Neural cell (in vitro differentiated cells): ENCODE results near the gene SLC17A7. TPM values are rescaled to one million over a fixed set of nuclear protein-coding genes. Genes with fewer than 3 reads are reported as not detected.

Source experiments
- H2AFZ ChIP-seq: fragments of 200-600, 300-800 bp; sonication (generic), shearing (Covaris generic); 2 replicates; pipeline ENCODE4 v1.6.0; 2014; ENCODE audit warnings: low read depth, mild to moderate bottlenecking, antibody characterized with exemption, low read length, moderate library complexity
- H3F3A ChIP-seq: fragments of 200-600 bp; shearing (Covaris generic); 2 replicates; pipeline ENCODE4 v1.6.1; 2016; ENCODE audit warnings: mild to moderate bottlenecking, moderate library complexity, mixed read lengths, antibody characterized with exemption, low read length; ENCODE audit not compliant: insufficient read depth, poor library complexity, severe bottlenecking
- H3K27ac ChIP-seq: fragments of 200-600, 300-800 bp; sonication (generic), shearing (Covaris generic); 2 replicates; pipeline ENCODE4 v1.5.1; 2014; ENCODE audit warnings: mild to moderate bottlenecking, low read length, moderate library complexity
- H3K27me3 ChIP-seq: fragments of 300-800, 200-600 bp; sonication (generic), shearing (Covaris generic); 2 replicates; pipeline ENCODE4 v1.6.0; 2014; ENCODE audit warnings: mild to moderate bottlenecking, low read depth, low read length, moderate library complexity; ENCODE audit not compliant: insufficient read depth
- H3K36me3 ChIP-seq: fragments of 300-800, 200-600 bp; sonication (generic), shearing (Covaris generic); 2 replicates; pipeline ENCODE4 v1.5.1; 2014; ENCODE audit warnings: mild to moderate bottlenecking, antibody characterized with exemption, low read length, moderate library complexity; ENCODE audit not compliant: insufficient read depth
- H3K4me2 ChIP-seq: fragments of 300-800, 200-600 bp; sonication (generic), shearing (Covaris generic); 2 replicates; pipeline ENCODE4 v1.6.0; 2014; ENCODE audit warnings: mild to moderate bottlenecking, low read length
- H3K4me3 ChIP-seq: fragments of 300-800, 200-600 bp; sonication (generic), shearing (Covaris generic); 2 replicates; pipeline ENCODE4 v1.5.1; 2014; ENCODE audit warnings: mild to moderate bottlenecking, low read length, moderate library complexity
- H3K79me2 ChIP-seq: fragments of 200-600 bp; shearing (Covaris generic); replicated peaks from 2 replicates; pipeline ENCODE4 v1.6.0; 2014; ENCODE audit warnings: mild to moderate bottlenecking, low read length, moderate library complexity; ENCODE audit not compliant: insufficient read depth
- H3K9ac ChIP-seq: fragments of 300-800, 200-600 bp; sonication (generic), shearing (Covaris generic); 2 replicates; pipeline ENCODE4 v1.6.1; 2016; ENCODE audit warnings: mild to moderate bottlenecking, low read length, mixed read lengths
- H3K9me2 ChIP-seq: fragments of 200-600 bp; shearing (Covaris generic); 2 replicates; pipeline ENCODE4 v1.6.1; 2016; ENCODE audit warnings: mild to moderate bottlenecking, low read length, mixed read lengths; ENCODE audit not compliant: insufficient read depth
- H3K9me3 ChIP-seq: fragments of 200-600, 300-800 bp; sonication (generic), shearing (Covaris generic); 2 replicates; pipeline ENCODE4 v1.6.1; 2016; ENCODE audit warnings: mild to moderate bottlenecking, mixed run types, low read length, moderate library complexity, mixed read lengths
- H4K20me1 ChIP-seq: fragments of 200-600 bp; shearing (Covaris generic); 2 replicates; pipeline ENCODE4 v1.6.1; 2016; ENCODE audit warnings: mild to moderate bottlenecking, mixed run types; ENCODE audit not compliant: insufficient read depth
- EP300 ChIP-seq: fragments of 450-650 bp; conservative IDR thresholded peaks from 2 replicates; pipeline ENCODE4 v1.6.1; 2014; ENCODE audit warnings: antibody characterized with exemption, mild to moderate bottlenecking, moderate library complexity; ENCODE audit not compliant: poor library complexity, severe bottlenecking
- MXI1 ChIP-seq: fragments of 450-650 bp; conservative IDR thresholded peaks from 2 replicates; pipeline ENCODE4 v1.6.1; 2014; ENCODE audit warnings: antibody characterized with exemption, mild to moderate bottlenecking; ENCODE audit not compliant: poor library complexity, severe bottlenecking
- POLR2AphosphoS5 ChIP-seq: IDR thresholded peaks from 2 replicates; pipeline ENCODE4 v1.6.1; 2012
- RAD21 ChIP-seq: fragments of 450-650 bp; conservative IDR thresholded peaks from 2 replicates; pipeline ENCODE4 v1.6.1; 2014; ENCODE audit warnings: antibody characterized with exemption, mild to moderate bottlenecking, moderate library complexity
- SMC3 ChIP-seq: fragments of 450-650 bp; conservative IDR thresholded peaks from 2 replicates; pipeline ENCODE4 v1.6.1; 2014; ENCODE audit warnings: antibody characterized with exemption, mild to moderate bottlenecking, moderate library complexity; ENCODE audit not compliant: poor library complexity
- TAF1 ChIP-seq: IDR thresholded peaks from 2 replicates; pipeline ENCODE4 v1.6.1; 2012; ENCODE audit warnings: low read depth
- polyA plus RNA-seq: library from polyadenylated mRNA; depleted of rRNA; stranded (reverse); fragments of >200 nt; gene quantifications from 2 replicates; pipeline ENCODE4 v1.2.3, GENCODE V29; 2014
- TF ChIP-seq, protein P1 (sequence below): fragments of 450-650 bp; IDR thresholded peaks from 2 replicates; pipeline ENCODE4 v1.5.1; 2014; ENCODE audit warnings: antibody characterized with exemption, mild to moderate bottlenecking, moderate library complexity; ENCODE audit not compliant: poor library complexity, severe bottlenecking
- TF ChIP-seq, protein P2 (sequence below): IDR thresholded peaks from 2 replicates; pipeline ENCODE4 v1.6.1; 2012; ENCODE audit warnings: borderline replicate concordance

SLC17A7 gene
- polyA plus RNA-seq, 1 donor from 2014 or later, result 0.07 TPM

DNA sequence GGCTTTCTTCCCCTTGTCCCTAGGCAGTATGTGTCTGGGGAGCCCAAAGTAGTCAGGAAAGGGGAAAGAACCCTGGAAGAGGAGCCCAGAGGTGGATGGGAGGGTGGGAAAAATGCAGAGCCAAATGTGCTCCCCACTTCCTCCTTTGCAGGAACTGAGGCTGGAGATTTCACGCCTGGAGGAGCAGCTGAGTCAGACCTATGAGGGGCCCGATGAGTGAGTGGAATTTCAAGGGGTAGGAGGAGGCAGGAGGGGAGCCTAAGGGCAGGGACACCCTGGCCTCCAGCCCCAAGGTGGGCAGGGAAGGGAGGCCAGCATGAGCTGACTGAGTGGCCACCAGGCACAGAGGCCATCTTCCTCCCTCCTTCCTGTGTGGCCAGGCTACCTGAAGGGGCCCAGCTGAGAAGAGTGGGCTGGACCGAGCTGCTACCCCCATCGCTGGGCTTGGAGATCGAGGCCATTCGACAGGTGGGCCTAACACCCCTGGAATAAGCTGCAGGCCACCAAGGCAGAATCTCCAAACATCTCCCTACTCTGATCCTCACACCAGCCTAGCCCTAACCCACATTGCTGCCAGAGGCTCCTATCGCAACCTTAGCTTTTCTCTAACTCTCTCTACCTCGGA, 32.4 kb downstream of the SLC17A7 start:
- no peaks in the 10 kb centered on the region for H3K27me3 ChIP-seq
- no peaks in the 10 kb centered on the region for H3K9me2 ChIP-seq
- H3K79me2 ChIP-seq, result no peaks in the 10 kb centered on the region
- no peaks in the 10 kb centered on the region for H3K36me3 ChIP-seq
- no peaks in the 10 kb centered on the region for H4K20me1 ChIP-seq
- H3K27ac ChIP-seq, result no peak overlapping the region
- no peak overlapping the region for H3K4me2 ChIP-seq
- no peak overlapping the region for H3K4me3 ChIP-seq
- H3K9ac ChIP-seq, result no peak overlapping the region
- H3F3A ChIP-seq, result no peaks in the 10 kb centered on the region
- H2AFZ ChIP-seq, result no peak overlapping the region
- no peaks in the 10 kb centered on the region for H3K9me3 ChIP-seq
- TF ChIP-seq MXI1, result no peak
- TF ChIP-seq, protein P1, sequence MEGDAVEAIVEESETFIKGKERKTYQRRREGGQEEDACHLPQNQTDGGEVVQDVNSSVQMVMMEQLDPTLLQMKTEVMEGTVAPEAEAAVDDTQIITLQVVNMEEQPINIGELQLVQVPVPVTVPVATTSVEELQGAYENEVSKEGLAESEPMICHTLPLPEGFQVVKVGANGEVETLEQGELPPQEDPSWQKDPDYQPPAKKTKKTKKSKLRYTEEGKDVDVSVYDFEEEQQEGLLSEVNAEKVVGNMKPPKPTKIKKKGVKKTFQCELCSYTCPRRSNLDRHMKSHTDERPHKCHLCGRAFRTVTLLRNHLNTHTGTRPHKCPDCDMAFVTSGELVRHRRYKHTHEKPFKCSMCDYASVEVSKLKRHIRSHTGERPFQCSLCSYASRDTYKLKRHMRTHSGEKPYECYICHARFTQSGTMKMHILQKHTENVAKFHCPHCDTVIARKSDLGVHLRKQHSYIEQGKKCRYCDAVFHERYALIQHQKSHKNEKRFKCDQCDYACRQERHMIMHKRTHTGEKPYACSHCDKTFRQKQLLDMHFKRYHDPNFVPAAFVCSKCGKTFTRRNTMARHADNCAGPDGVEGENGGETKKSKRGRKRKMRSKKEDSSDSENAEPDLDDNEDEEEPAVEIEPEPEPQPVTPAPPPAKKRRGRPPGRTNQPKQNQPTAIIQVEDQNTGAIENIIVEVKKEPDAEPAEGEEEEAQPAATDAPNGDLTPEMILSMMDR, result no peak
- TF ChIP-seq POLR2AphosphoS5, result no peak
- TF ChIP-seq, protein P2, sequence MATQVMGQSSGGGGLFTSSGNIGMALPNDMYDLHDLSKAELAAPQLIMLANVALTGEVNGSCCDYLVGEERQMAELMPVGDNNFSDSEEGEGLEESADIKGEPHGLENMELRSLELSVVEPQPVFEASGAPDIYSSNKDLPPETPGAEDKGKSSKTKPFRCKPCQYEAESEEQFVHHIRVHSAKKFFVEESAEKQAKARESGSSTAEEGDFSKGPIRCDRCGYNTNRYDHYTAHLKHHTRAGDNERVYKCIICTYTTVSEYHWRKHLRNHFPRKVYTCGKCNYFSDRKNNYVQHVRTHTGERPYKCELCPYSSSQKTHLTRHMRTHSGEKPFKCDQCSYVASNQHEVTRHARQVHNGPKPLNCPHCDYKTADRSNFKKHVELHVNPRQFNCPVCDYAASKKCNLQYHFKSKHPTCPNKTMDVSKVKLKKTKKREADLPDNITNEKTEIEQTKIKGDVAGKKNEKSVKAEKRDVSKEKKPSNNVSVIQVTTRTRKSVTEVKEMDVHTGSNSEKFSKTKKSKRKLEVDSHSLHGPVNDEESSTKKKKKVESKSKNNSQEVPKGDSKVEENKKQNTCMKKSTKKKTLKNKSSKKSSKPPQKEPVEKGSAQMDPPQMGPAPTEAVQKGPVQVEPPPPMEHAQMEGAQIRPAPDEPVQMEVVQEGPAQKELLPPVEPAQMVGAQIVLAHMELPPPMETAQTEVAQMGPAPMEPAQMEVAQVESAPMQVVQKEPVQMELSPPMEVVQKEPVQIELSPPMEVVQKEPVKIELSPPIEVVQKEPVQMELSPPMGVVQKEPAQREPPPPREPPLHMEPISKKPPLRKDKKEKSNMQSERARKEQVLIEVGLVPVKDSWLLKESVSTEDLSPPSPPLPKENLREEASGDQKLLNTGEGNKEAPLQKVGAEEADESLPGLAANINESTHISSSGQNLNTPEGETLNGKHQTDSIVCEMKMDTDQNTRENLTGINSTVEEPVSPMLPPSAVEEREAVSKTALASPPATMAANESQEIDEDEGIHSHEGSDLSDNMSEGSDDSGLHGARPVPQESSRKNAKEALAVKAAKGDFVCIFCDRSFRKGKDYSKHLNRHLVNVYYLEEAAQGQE, result no peak

DNA sequence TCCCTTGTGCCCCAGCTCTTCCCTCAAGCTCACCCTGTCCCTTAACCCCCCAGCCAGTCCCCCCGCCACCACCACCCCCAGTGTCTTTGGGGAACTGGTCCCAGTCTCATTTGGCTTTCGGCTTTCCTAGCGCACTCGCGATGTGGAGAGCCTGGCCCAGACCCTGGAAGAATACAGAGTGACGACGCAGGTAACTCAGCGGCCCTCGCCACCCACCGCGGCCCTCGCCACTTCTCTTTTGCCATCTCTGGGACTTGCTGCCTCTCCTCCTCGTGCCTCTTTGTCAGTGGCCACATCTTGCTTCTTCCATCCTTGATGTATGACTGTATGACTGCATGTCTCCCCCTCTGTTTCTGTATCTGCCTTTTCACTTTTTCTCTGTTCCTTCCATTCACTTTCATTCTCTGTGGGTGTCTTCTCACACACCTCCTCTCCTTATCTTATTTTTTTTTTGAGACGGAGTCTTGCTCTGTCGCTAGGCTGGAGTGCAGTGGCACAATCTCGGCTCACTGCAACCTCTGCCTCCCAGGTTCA, 33.8 kb downstream of the SLC17A7 start:
- no peak overlapping the region for H3K27ac ChIP-seq
- H3F3A ChIP-seq, result no peaks in the 10 kb centered on the region
- no peaks in the 10 kb centered on the region for H3K36me3 ChIP-seq
- H3K27me3 ChIP-seq, result no peaks in the 10 kb centered on the region
- no peak overlapping the region for H3K9ac ChIP-seq
- H3K4me2 ChIP-seq, result no peak overlapping the region
- H3K4me3 ChIP-seq, result no peak overlapping the region
- no peak overlapping the region for H2AFZ ChIP-seq
- no peak for TF ChIP-seq RAD21
- TF ChIP-seq POLR2AphosphoS5, result no peak
- TF ChIP-seq, protein P2, result no peak
- no peak for TF ChIP-seq MXI1
- TF ChIP-seq SMC3, result no peak
- no peak for TF ChIP-seq TAF1
- TF ChIP-seq, protein P1, result no peak
- no peak for TF ChIP-seq EP300
- H3K79me2 ChIP-seq, result no peaks in the 10 kb centered on the region
- H3K9me2 ChIP-seq, result no peaks in the 10 kb centered on the region
- H3K9me3 ChIP-seq, result no peaks in the 10 kb centered on the region
- H4K20me1 ChIP-seq, result no peaks in the 10 kb centered on the region
